GM18511 (cell line): ENCODE measurements around the gene ADAMTS20.

Experiments
- ATAC-seq: cut with Tn5 transposase; IDR thresholded peaks from one replicate; pipeline ENCODE4 v1.9.1; 2021; ENCODE audit warnings: mild to moderate bottlenecking, moderate library complexity; ENCODE audit not compliant: unreplicated experiment

The ADAMTS20 gene

DNA sequence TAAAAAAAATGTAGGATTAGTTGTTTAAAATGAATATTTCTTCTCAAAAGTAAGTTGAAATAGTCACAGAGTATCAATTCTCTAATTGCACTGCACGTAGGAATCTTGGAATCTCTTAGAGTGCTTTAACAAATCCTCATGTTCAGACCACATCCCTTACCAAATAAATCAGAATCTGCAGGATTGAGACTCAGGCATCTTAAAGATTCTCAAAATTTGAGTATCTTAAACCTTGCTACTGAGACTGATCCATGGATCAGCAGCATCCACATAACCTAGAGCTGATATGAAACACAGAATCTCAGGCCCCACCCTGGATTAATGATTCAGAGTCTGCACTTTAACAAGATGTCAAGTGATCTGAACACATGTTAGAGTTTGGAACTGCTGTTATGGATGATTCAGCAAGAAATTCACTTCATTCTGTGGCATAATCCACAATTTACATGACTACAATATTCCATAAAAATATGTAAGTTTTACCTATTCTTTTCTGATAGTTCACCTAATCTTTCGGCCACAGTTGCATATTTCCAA is 58.7 kb downstream of the ADAMTS20 start:
- no peak for ATAC-seq

- no peak for ATAC-seq
These were observed 69.5 kb downstream of the ADAMTS20 start for GRCh38 chr12:43482311-43483085.

DNA sequence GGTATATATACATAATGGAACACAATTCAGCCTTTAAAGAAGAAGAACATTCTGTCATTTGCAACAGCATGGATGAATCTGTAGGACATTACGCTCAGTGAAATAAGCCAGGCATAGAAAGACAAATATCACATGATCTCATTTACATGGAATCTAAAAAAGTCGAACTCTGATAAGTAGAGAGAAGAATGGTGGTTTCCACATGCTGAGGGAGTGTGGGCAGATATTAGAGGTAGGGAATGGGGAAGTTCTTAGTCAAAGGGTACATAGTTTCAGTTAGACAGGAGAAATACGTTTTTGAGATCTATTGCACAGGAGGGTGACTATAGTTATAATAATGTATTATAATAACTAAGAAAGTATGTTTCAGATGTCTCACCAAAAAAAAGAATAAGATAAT is 71.4 kb downstream of the ADAMTS20 start:
- ATAC-seq, result no peak

- no peak for ATAC-seq
These were observed 89.3 kb downstream of the ADAMTS20 start for GRCh38 chr12:43462741-43463140.

DNA sequence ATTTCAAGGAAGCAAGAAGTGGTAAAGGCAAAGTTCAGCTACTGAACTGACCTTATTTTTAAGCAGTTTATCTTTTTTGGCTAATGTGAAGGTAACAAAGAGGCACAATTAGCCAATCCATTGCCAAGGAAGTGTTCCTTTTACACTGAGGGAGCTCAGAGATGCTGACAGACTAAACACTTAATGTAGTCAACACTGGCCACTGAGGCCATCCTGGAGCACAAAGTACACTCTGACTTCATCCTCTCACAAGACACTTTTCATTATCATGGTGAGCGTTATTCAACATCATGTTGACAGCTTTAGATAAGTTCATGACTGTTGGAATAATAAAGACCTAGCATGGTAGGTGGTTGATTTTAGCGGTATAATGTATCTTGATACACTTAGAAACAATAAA is 89.9 kb downstream of the ADAMTS20 start:
- ATAC-seq, result no peak

GRCh38 chr12:43459285-43459684 is 92.7 kb downstream of the ADAMTS20 start:
- ATAC-seq, result no peak

GRCh38 chr12:43453761-43454160 is 98.2 kb downstream of the ADAMTS20 start:
- ATAC-seq, result no peak

- ATAC-seq, result peak; percentile 77
These were observed 107.0 kb downstream of the ADAMTS20 start for GRCh38 chr12:43444940-43445564.

DNA sequence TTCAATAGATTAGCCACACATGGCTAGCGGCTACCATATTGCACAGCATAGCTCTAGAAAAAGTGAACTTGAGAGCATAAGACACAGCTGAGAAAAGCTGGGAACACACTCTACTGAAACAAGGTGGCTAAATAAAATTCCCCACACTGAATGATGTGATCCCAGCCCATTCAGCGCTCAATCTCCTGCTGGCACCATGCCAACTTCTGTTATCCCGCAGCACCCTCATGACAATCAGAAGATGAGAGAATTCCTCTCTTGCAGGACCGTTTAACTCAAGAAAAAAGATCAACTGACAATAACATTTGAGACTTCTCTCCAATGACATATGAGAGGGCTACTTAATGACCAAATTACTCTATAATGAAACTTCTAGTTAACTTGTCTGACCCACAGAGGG is 115.4 kb downstream of the ADAMTS20 start:
- ATAC-seq, result no peak

DNA sequence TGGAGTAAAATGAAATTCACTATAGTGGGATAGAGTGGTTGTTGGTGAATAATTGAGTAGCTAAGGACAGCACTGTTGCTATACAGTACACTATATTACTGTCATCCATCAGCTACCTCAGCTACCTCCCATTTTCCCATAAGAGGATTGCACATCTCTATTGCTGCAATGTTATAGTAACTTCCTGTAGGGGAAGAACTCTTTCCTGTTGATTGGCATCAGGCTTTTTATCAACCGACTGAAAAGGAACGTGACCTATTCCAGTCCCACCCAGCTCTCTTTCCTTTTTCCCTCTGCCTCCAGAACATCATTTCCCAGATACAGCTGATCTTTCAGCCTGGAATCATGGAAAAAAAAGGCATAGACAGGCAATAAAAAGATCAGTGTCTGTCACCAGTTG is 117.4 kb downstream of the ADAMTS20 start:
- no peak for ATAC-seq

DNA sequence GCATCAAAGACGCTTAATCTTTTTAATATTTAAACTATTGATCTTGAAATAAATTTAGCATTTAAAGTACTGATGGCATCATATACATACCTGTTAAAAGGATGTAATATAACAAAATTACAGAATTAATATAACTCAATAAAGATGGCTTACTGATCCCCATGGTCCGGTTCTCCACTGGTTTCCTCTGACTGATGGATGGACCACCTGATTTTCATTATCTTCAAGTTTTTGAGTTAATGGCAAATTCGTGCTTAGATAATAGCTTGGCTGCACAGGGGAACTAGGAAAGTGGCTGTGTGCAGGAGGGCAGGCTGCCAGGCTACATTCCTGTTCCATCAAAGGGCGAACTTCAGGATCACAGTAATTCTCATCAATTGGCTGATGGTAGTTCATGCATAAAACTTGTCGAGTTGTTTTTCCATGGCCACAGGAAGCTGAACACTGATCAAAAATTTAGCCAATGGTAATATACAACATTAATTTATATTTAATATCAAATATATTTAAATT is 123.9 kb downstream of the ADAMTS20 start:
- no peak for ATAC-seq

- no peak for ATAC-seq
These were observed 126.6 kb downstream of the ADAMTS20 start for GRCh38 chr12:43425361-43425760.

- no peak for ATAC-seq
These were observed 135.0 kb downstream of the ADAMTS20 start for GRCh38 chr12:43416981-43417380.

DNA sequence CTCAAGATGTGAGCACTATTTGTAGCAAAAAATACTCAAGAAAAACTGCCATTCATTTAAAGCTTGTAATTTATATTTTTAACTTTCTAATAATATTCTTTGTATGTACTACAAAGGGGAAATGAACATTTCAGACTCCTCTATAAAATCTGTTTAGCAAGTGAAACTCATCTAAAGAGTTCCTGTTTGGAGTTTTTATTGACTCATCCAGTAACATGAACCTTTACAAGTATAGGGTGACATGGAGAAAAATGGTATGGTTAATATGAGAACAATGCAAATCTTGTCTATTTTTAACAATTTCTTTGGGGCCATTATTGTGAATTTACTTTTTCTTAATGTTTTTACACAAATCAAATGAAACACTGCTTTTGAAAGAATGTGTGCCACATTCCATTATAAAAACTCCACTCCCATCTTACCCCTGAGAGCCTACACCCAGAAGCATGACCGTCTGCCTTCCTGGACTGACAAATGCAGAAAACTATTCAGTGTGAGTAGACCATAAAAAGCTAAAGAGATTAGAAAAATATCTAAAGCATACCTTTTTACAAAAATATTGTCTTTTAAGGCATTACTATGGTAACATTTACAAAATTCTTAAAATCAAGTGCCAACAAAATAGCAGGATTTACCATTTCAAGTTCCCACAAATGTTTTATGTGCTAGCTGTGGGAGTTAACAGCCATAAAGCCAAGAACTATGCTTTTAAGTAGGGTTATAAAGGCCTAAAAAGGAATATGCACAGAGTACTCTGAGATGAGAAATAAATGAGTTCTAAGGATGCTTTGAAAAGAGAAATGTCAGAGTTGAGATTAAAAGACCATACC is 144.0 kb downstream of the ADAMTS20 start:
- ATAC-seq, result peak; percentile 73

DNA sequence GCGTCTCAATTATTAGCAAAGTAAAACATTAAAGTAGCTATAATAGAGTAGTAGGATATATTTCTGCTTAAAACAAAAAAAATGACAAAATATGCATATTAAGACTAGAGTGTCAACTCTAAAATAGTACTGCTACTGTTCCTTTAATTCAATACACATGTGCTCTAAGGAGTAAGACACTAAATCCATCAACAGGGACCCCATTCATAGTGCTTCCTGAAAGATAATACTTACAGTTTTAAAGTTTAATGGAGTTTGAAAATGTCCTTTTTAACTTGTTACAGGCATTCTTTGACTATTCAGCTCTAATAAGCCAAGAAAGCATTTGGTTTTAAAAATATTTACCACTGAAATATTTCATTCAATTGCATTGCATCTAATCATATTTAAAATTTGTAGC is 145.2 kb downstream of the ADAMTS20 start:
- no peak for ATAC-seq

- ATAC-seq, result no peak
These were observed 149.6 kb downstream of the ADAMTS20 start for GRCh38 chr12:43402436-43402835.

GRCh38 chr12:43401096-43401495 is 150.9 kb downstream of the ADAMTS20 start:
- no peak for ATAC-seq

DNA sequence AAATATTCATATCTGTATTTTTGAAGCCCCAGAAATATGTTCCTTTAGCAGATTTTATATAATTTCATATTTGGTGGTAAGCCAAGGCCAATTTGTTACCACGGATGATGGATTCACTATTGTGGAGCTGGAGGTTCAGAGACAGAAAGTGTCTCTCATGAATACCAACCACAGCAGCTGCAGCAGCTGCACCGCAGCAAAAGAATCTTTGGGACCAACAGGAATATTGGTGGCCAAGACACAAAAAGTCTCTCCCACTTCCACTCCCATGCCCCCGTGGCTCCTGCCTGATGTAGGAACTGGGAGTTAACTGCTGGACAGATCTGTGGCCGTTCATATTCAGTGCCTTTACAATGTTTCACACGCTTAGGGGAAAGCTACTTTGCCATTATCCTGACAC is 155.3 kb downstream of the ADAMTS20 start:
- ATAC-seq, result no peak

GRCh38 chr12:43392116-43392515 is 159.9 kb downstream of the ADAMTS20 start:
- ATAC-seq, result no peak

DNA sequence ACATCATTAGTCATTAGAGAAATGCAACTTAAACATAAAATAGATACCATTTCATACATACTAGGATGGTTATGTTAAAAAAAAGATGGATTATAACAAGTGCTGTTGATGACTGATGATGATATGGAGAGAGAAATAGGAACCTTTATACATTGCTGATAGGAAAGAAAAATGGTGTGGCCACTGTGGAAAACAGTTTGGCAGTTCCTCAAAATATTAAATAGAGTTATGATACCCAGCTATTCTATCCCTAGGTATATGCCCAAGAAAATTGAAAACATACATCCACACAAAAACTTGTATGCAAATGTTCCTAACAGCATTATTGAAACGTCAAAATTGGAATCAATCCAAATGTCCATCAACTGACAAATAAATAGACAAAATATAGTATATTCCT is 170.1 kb downstream of the ADAMTS20 start:
- no peak for ATAC-seq

- no peak for ATAC-seq
These were observed 173.6 kb downstream of the ADAMTS20 start for GRCh38 chr12:43378448-43378847.
